ENCODE results near the gene TOLLIP.

TOLLIP gene

GRCh38 chr11:1274501-1274900 is 34.9 kb downstream of the TOLLIP start (continued):
- TF ChIP-seq ZNF658 (tag by site-specific recombination; IDR thresholded peaks at IDR 0.05) (no peak), ZNF221 (tag by site-specific recombination; IDR thresholded peaks at IDR 0.05; ENCODE audit: borderline replicate concordance) (no peak)

- POLR2A ChIA-PET: no interaction called here
- Histone ChIP-seq H3K4me3 (ENCODE audit: low read depth, low read length) (no peak overlapping the region), H3K4me1 (ENCODE audit: control insufficient read depth, insufficient read depth, low read length) (no peaks in the 10 kb centered on the region), H3K9me3 (ENCODE audit: control insufficient read depth, insufficient read depth, low read depth, low read length) (no peaks in the 10 kb centered on the region), H3K27ac (ENCODE audit: extremely low read depth, low read depth, low read length) (no peak overlapping the region), H3K36me3 (ENCODE audit: control insufficient read depth in 2 of 2, insufficient read depth in 1 of 2, low read length in 2 of 2) (peaks cover 0 to 30% of the 10 kb centered on the region in 2 experiments; a peak in 1 of 3 replicates)
- CTCF ChIA-PET: no interaction called here
- TF ChIP-seq ZNF629 (tag by site-specific recombination; IDR thresholded peaks at IDR 0.05): no peak
- no peak for TF ChIP-seq ZNF664 (tag by site-specific recombination; IDR thresholded peaks at IDR 0.05)
- TF ChIP-seq SP7 (tag by site-specific recombination; IDR thresholded peaks at IDR 0.05): no peak
- TF ChIP-seq ZSCAN18 (tag by site-specific recombination; IDR thresholded peaks at IDR 0.05): no peak
- no peak for TF ChIP-seq ZSCAN23 (tag by site-specific recombination; IDR thresholded peaks at IDR 0.05)
- TF ChIP-seq, protein P1, sequence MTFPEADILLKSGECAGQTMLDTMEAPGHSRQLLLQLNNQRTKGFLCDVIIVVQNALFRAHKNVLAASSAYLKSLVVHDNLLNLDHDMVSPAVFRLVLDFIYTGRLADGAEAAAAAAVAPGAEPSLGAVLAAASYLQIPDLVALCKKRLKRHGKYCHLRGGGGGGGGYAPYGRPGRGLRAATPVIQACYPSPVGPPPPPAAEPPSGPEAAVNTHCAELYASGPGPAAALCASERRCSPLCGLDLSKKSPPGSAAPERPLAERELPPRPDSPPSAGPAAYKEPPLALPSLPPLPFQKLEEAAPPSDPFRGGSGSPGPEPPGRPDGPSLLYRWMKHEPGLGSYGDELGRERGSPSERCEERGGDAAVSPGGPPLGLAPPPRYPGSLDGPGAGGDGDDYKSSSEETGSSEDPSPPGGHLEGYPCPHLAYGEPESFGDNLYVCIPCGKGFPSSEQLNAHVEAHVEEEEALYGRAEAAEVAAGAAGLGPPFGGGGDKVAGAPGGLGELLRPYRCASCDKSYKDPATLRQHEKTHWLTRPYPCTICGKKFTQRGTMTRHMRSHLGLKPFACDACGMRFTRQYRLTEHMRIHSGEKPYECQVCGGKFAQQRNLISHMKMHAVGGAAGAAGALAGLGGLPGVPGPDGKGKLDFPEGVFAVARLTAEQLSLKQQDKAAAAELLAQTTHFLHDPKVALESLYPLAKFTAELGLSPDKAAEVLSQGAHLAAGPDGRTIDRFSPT (tag by site-specific recombination; IDR thresholded peaks at IDR 0.05): no peak
- no peak for TF ChIP-seq INSM2 (tag by site-specific recombination; IDR thresholded peaks at IDR 0.05)
- TF ChIP-seq ZNF174 (tag by site-specific recombination; IDR thresholded peaks at IDR 0.05): no peak
- no peak for TF ChIP-seq ZNF596 (tag by site-specific recombination; IDR thresholded peaks at IDR 0.05)
These were observed 36.9 kb downstream of the TOLLIP start for GRCh38 chr11:1272531-1272930.

DNA sequence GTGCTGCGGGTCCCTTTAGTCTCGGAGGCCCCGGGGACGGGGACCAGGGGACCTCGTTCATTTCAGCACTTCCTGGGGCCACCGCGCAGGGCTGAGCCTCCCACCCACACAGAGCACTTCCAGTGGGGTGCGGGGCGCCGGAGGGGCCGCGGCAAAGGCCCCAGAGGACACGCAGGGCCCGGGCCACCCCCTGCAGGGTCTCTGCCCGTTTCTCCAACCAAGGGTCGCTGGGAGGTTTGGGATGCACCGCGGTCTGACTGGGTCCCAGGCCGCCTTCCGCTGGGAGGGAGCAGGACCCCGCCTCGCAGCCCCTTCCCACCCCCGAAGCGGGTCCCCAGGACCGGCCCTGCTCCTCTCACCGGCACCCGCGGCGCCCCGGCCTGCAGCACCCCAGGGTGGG is 37.5 kb downstream of the TOLLIP start:
- ChIA-PET CTCF (no interaction called here), POLR2A (no interaction called here)
- Histone ChIP-seq H3K36me3 (ENCODE audit: control insufficient read depth in 2 of 2, insufficient read depth in 1 of 2, low read length in 2 of 2) (peaks cover 0 to 24% of the 10 kb centered on the region in 2 experiments; a peak in 1 of 3 replicates), H3K4me1 (ENCODE audit: control insufficient read depth, insufficient read depth, low read length) (no peaks in the 10 kb centered on the region), H3K4me3 (ENCODE audit: low read depth, low read length) (no peak overlapping the region), H3K9me3 (ENCODE audit: control insufficient read depth, insufficient read depth, low read depth, low read length) (no peaks in the 10 kb centered on the region), H3K27ac (ENCODE audit: extremely low read depth, low read depth, low read length) (no peak overlapping the region)
- TF ChIP-seq ZNF133 (tag by site-specific recombination; IDR thresholded peaks at IDR 0.05) (no peak), ZNF521 (tag by site-specific recombination; IDR thresholded peaks at IDR 0.05) (no peak), ZNF571 (tag by site-specific recombination; IDR thresholded peaks at IDR 0.05) (no peak), ZNF404 (tag by site-specific recombination; IDR thresholded peaks at IDR 0.05) (no peak), ZNF174 (tag by site-specific recombination; IDR thresholded peaks at IDR 0.05) (no peak), ZFP3 (tag by site-specific recombination; IDR thresholded peaks at IDR 0.05; ENCODE audit: low read depth) (no peak), BCL6B (tag by site-specific recombination; IDR thresholded peaks at IDR 0.05) (no peak), ZNF530 (tag by site-specific recombination; IDR thresholded peaks at IDR 0.05; ENCODE audit: low read depth) (no peak), ZSCAN23 (tag by site-specific recombination; IDR thresholded peaks at IDR 0.05) (no peak), ZNF843 (tag by site-specific recombination; IDR thresholded peaks at IDR 0.05) (no peak)
- TF ChIP-seq, protein P2, sequence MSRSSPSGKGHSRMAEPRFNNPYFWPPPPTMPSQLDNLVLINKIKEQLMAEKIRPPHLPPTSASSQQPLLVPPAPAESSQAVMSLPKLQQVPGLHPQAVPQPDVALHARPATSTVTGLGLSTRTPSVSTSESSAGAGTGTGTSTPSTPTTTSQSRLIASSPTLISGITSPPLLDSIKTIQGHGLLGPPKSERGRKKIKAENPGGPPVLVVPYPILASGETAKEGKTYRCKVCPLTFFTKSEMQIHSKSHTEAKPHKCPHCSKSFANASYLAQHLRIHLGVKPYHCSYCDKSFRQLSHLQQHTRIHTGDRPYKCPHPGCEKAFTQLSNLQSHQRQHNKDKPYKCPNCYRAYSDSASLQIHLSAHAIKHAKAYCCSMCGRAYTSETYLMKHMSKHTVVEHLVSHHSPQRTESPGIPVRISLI (tag by site-specific recombination; IDR thresholded peaks at IDR 0.05): no peak
- TF ChIP-seq, protein P3, sequence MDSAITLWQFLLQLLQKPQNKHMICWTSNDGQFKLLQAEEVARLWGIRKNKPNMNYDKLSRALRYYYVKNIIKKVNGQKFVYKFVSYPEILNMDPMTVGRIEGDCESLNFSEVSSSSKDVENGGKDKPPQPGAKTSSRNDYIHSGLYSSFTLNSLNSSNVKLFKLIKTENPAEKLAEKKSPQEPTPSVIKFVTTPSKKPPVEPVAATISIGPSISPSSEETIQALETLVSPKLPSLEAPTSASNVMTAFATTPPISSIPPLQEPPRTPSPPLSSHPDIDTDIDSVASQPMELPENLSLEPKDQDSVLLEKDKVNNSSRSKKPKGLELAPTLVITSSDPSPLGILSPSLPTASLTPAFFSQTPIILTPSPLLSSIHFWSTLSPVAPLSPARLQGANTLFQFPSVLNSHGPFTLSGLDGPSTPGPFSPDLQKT (IDR thresholded peaks at IDR 0.05; ENCODE audit: borderline replicate concordance, low read depth, low read length): no peak
- TF ChIP-seq, protein P4, sequence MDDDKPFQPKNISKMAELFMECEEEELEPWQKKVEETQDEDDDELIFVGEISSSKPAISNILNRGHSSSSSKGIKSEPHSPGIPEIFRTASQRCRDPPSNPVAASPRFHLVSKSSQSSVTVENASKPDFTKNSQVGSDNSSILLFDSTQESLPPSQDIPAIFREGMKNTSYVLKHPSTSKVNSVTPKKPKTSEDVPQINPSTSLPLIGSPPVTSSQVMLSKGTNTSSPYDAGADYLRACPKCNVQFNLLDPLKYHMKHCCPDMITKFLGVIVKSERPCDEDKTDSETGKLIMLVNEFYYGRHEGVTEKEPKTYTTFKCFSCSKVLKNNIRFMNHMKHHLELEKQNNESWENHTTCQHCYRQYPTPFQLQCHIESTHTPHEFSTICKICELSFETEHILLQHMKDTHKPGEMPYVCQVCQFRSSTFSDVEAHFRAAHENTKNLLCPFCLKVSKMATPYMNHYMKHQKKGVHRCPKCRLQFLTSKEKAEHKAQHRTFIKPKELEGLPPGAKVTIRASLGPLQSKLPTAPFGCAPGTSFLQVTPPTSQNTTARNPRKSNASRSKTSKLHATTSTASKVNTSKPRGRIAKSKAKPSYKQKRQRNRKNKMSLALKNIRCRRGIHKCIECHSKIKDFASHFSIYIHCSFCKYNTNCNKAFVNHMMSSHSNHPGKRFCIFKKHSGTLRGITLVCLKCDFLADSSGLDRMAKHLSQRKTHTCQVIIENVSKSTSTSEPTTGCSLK (tag by site-specific recombination; IDR thresholded peaks at IDR 0.05): no peak

All from HEK293 (cell line).